Occipital lobe (tissue), 2 donors: ENCODE data around the gene KLF5. TPM values are rescaled to one million over a fixed set of nuclear protein-coding genes. Genes with fewer than 3 reads are reported as not detected.

Source experiments
- DNase-seq: peaks from one replicate; lab custom pipeline; 2025; lab: John Stamatoyannopoulos, UW
- total RNA-seq: library from RNA; depleted of rRNA; stranded (reverse); fragments of >200 nt; gene quantifications from one replicate; pipeline ENCODE4 v1.2.3, GENCODE V29; 2014

The KLF5 gene
- total RNA-seq, 1 donor from 2014 or later = 2.2 TPM

GRCh38 chr13:73059460-73060250, 850 bp downstream of the KLF5 start:
- peak; percentile 24 for DNase-seq

GRCh38 chr13:73060251-73061160, 1.7 kb downstream of the KLF5 start:
- DNase-seq = peak; percentile 48

- no peak for DNase-seq
Observed at GRCh38 chr13:73061473-73061872, 2.7 kb downstream of the KLF5 start.

- DNase-seq = no peak
Observed at GRCh38 chr13:73061876-73062275, 3.1 kb downstream of the KLF5 start.

GRCh38 chr13:73062468-73062867, 3.7 kb downstream of the KLF5 start:
- DNase-seq = no peak

GRCh38 chr13:73063166-73063565, 4.4 kb downstream of the KLF5 start:
- no peak for DNase-seq

GRCh38 chr13:73065036-73065435, 6.2 kb downstream of the KLF5 start:
- no peak for DNase-seq

GRCh38 chr13:73065665-73066340, 7.0 kb downstream of the KLF5 start:
- DNase-seq = no peak

GRCh38 chr13:73069206-73069805, 10.5 kb downstream of the KLF5 start:
- no peak for DNase-seq

- no peak for DNase-seq
Observed at GRCh38 chr13:73070451-73071098, 11.8 kb downstream of the KLF5 start.

- no peak for DNase-seq
Observed at GRCh38 chr13:73072239-73072900, 13.6 kb downstream of the KLF5 start.

- no peak for DNase-seq
Observed at GRCh38 chr13:73073050-73073449, 14.2 kb downstream of the KLF5 start.

- DNase-seq = no peak
Observed at GRCh38 chr13:73074014-73074413, 15.2 kb downstream of the KLF5 start.

GRCh38 chr13:73074926-73075325, 16.1 kb downstream of the KLF5 start:
- no peak for DNase-seq

- DNase-seq = no peak
Observed at GRCh38 chr13:73075546-73075945, 16.7 kb downstream of the KLF5 start.

- DNase-seq = no peak
Observed at GRCh38 chr13:73075954-73076353, 17.1 kb downstream of the KLF5 start.

GRCh38 chr13:73077865-73078264, 19.1 kb downstream of the KLF5 start:
- no peak for DNase-seq

- no peak for DNase-seq
Observed at GRCh38 chr13:73079359-73079758, 20.6 kb downstream of the KLF5 start.

- DNase-seq = no peak
Observed at GRCh38 chr13:73081256-73081915, 22.6 kb downstream of the KLF5 start.

GRCh38 chr13:73082471-73082870, 23.7 kb downstream of the KLF5 start:
- no peak for DNase-seq
